ENCODE results near the gene C3orf49.

GRCh38 chr3:63862804-63863149 lies 43.7 kb downstream of the C3orf49 start:
- no peak for TF ChIP-seq CTCF (IDR thresholded peaks at IDR 0.05)
- no peak for TF ChIP-seq POLR2A (IDR thresholded peaks at IDR 0.05)
